ENCODE data around the gene RASGEF1B.
"Not testable (repeated sequence)": the region's sequence is repeated elsewhere in the genome, so short reads cannot be mapped to it uniquely, and the experiment has no call there.

RASGEF1B gene

GRCh38 chr4:81498046-81498445 lies 26.3 kb upstream of the RASGEF1B start:
- no peak for DNase-seq

- no peak for DNase-seq
Observed at GRCh38 chr4:81495345-81495744, 23.6 kb upstream of the RASGEF1B start.

- no peak for DNase-seq
Observed at GRCh38 chr4:81494031-81494431, 22.3 kb upstream of the RASGEF1B start.

DNA sequence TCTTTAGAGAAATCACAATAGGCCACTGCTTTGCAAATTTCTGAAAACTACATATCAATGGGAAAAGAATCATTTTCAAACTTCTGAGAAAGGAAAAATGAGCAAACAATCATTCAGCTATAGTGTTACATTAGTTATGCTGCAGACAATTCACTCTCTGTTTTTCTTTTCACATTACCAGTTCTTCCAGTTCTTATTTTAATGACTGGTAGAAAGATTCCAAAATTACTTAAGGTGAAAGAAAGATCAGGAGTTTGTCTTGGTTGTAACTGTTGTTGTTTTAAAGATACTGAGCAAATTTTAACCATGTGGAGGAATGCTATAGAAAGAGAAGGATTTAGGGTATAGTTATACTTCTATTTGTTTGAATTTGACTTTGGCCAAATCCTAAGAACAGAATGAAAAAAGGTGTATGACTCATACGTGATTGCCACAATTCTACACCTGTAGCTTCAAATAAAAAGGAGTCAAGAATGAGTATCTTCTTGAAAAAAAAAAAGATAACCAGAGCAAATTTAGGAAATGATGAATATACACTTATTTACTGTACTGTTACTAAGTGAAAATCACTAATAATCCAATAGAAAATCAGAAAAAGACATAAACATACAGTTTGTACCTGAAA lies 21.0 kb upstream of the RASGEF1B start:
- DNase-seq: no peak

GRCh38 chr4:81491943-81492342 lies 20.2 kb upstream of the RASGEF1B start:
- DNase-seq: no peak

- DNase-seq: no peak
Observed at GRCh38 chr4:81490403-81491160, 18.9 kb upstream of the RASGEF1B start.

DNA sequence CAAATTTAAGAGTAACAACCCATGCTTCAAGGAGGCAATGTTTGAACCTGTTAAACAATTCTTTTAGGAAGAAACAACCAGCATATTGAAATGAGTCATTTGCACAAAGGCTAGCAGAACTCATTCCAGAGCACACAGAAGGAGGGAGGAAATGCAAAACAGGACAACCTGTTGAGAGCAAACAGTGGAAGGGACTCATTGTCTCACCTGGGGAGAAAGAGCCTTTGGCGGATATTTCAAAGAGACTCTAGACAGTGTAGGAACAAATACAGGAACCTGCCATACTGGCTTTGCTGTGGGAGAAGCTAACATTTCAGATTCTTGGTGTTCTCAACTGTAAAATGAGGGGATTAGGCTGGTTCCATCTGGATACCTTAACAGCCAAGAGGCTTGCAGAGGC lies 14.8 kb upstream of the RASGEF1B start:
- no peak for DNase-seq

DNA sequence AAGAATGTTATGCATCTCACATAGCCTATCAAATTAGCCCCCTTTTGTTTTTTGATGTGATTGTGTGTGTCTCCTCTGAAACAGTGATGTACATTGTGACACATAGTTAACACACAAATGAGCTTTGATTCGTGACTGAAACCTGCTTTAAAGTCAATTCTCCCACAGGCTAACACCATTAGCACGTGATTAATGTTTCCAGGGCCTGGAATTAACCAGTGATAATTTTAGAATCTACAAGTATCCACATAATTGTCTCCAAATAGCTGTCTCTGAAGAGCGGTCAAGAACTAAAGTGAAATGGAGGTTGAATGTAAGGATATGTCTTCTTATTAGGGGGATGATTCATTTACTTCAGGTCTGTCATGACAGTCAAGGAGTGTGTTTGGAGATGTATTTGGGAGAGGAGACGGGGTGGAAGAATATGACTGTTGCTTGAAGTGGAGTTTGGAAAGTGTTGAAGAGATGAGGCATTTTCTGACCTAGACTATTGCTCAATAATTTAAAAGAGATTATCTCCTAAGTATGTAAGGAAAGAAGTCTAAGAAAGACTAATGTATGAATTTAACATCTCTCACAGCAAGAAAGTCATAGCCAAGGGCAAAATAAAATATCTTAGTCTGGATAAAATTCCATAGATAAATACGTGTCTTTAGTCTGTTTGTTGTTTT lies 13.7 kb upstream of the RASGEF1B start:
- no peak for DNase-seq

GRCh38 chr4:81482326-81482725 lies 10.6 kb upstream of the RASGEF1B start:
- DNase-seq: no peak

DNA sequence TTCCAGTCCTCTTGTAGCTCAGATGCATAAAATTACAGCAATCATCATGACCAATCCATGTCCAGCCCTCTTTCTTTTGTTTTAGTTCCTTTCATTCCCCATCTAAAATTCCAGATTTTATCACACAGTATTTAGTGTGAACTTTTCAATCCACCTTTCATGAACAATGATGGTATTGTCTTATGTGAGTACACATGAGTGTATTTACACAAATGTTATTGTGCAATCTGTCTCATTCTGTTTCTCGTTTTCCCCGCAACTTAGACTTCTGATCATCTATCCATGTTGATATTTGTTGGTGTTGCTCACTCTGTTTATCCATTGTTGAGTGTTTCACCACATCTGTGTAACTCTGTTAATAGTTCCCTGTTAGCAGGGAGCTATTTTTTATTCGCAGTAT lies 9.4 kb upstream of the RASGEF1B start:
- no peak for DNase-seq

DNA sequence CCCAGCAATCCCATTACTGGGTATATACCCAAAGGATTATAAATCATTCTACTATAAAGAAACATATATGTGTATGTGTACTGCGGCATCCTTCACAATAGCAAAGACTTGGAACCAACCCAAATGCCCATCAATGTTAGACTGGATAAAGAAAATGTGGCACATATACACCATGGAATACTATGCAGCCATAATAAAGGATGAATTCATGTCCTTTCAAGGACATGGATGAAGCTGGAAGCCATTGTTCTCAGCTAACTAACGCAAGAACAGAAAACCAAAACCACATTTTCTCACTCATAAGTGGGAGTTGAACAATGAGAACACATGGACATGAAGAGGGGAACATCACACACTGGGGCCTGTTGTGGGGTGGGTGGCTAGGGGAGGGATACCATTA lies 7.9 kb upstream of the RASGEF1B start:
- DNase-seq: not testable (repeated sequence)

DNA sequence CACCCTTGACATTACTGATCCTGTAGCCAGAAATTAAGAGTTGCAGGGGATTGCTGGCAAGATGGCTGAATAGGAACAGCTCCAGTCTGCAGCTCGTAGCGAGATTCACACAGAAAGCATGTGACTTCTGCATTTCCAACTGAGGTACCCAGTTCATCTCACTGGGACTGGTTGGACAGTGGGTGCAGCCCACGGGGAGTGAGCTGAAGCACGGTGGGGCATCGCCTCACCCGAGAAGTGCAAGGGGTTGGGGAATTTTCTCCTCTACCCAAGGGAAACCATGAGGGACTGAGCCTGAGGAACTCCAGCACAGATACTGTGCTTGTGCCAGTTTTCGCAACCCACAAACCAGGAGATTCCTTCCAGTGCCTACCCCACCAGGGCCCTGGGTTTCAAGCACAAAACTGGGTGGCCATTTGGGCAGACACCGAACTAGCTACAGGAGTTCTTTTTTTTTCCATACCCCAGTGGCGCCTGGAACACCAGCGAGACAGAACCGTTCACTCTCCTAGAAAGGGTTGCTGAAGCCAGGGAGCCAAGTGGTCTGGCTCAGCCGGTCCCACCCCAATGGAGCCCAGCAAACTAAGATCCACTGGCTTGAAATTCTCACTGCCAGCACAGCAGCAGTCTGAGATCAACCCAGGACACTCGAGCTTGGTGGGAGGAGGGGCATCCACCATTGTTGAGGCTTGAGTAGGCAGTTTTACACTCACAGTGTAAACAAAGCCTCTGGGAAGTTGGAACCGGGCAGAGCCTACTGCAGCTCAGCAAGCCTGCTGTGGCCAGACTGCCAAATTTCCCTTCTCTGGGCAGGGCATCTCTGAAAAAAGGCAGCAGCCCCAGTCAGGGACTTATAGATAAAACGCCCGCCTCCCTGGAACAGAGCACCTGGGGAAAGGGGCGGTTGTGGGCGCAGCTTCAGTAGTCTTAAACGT lies 1.9 kb upstream of the RASGEF1B start:
- DNase-seq: peak; percentile 29

- peak; percentile 62 for DNase-seq
Observed at GRCh38 chr4:81472281-81473182, 825 bp upstream of the RASGEF1B start.

- no peak for DNase-seq
Observed at GRCh38 chr4:81471298-81471587, 464 bp downstream of the RASGEF1B start.

GRCh38 chr4:81470456-81471297 lies 1.0 kb downstream of the RASGEF1B start:
- DNase-seq: peak; percentile 20

DNA sequence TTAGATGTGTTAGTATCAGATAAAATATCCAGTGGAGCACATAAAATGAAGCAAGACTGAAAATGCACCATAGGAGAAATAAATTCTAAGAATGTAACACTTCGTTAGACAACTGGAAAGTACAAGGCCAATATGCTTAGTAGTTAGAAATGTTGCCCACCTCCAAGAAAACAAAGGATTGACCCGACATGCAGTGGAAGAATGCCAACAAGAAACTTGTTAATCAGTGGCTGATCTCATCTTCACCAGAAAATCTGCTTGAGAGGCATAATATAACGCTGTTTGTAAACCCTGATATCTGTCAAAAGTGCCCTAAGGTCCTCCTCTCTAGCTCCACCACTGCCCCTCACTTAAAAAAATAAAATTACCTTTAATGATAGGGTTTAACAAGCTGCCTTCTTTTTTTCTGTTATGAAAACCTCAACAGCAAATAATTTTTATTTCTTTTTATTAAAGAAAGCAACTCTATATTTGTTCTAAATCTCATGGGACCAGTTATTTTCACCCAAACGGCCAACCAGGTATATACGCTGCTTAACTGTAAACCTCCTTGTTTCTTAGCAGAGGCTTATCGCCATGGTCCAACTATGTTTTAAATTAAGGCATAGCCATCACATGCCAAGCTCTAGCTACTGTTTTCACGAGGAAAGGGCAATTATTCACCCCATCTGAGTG lies 1.8 kb downstream of the RASGEF1B start:
- DNase-seq: no peak

DNA sequence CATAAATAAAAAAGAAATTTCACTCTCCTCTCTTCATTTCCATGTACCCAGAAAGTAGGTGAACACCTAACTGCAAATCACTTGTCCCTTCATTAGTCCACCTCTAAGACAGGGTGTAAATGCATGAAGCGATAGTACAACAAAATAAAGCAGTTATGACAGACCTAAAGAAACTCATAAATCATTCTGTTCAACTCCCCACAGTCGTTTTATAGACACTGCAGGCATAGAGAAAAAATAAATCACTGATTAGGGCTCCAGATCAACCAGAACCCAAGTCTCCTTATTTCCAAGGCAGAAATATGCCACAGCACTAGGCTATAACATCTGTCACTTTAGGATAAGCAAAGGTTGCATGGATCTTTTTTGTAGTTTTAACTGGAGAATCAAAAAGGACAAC lies 3.0 kb downstream of the RASGEF1B start:
- DNase-seq: no peak

- no peak for DNase-seq
Observed at GRCh38 chr4:81467672-81467964, 4.1 kb downstream of the RASGEF1B start.

- DNase-seq: peak; percentile 40
Observed at GRCh38 chr4:81466841-81467671, 4.7 kb downstream of the RASGEF1B start.

Data from NCI-H510A treated with DMSO at 0.1 percent for 48 hours (cell line).